Measurements from ENCODE around the gene KCNH3. TPM values are rescaled to one million over a fixed set of nuclear protein-coding genes. Genes with fewer than 3 reads are reported as not detected.

The KCNH3 gene
- total and polyA plus RNA-seq, 2 of the 4 experiments (the other 2 are of a cell fraction), result 0.10 TPM; not detected in 1

DNA sequence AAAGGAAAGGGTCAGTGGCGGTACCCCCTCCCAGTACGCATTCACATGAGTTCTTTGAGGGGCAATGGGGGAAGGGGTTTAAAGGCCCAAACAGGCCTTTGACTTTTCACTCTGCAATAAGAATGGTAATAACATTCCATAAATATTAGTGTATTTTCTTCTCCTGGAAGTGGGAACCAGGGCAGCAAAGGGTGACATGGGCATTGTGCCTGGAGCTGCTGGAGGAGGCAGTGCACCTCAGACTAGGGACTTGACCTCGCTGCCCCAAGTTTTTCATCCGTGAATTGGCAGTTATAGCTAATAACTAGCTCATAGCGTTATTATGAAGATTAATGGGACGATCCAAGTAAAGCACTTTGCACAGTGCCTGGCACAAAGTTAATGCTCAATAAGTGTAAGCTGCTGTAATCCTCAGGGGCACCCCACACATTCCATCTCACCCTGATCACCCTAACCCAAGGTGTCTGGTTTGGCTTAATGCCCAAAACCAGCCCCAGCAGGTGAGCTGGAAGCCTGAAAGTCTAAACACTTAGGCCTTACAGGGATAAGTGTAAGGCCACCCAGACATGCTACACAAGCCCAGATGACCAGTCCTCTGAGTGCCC is 2.8 kb upstream of the KCNH3 start:
- Histone ChIP-seq H3K23ac (ENCODE audit: low read depth, low read length) (no peak overlapping the region), H4K8ac (ENCODE audit: low read depth in 2 of 2, low read length in 2 of 2) (no peak overlapping the region), H3K18ac (ENCODE audit: low read depth, low read length) (no peak overlapping the region), H2BK5ac (ENCODE audit: low read depth, low read length, poor library complexity, severe bottlenecking) (no peak overlapping the region), H2BK15ac (ENCODE audit: low read depth, low read length) (no peak overlapping the region), H3K4me1 (ENCODE audit: control insufficient read depth, insufficient read depth, low read length) (0 out of 2 replicates have a peak, but pooled peaks cover 2% of the 10 kb centered on the region), H3K14ac (replicated peaks; ENCODE audit: low read depth, low read length) (no peak overlapping the region), H3K56ac (ENCODE audit: extremely low read depth, insufficient read depth, low read length) (no peak overlapping the region), H2BK120ac (ENCODE audit: low read depth, low read length) (no peak overlapping the region), H3K79me1 (ENCODE audit: low read depth in 1 of 2, low read length in 2 of 2) (no peaks in the 10 kb centered on the region), H3K4ac (ENCODE audit: low read depth, low read length) (no peak overlapping the region), H3K4me2 (ENCODE audit: low read depth, low read length) (no peak overlapping the region), H3K9ac (ENCODE audit: low read depth, low read length) (no peak overlapping the region), H2AFZ (replicated peaks; ENCODE audit: low read length, poor library complexity) (no peak overlapping the region), H3K9me1 (ENCODE audit: insufficient read depth, low read length) (no peaks in the 10 kb centered on the region), H4K91ac (ENCODE audit: insufficient read depth, low read depth, low read length) (no peak overlapping the region), H2BK20ac (ENCODE audit: low read depth, low read length) (no peak overlapping the region), H4K20me1 (ENCODE audit: insufficient read depth, low read length) (no peaks in the 10 kb centered on the region; the same call in 1 of the 2 replicates), H3K9me3 (ENCODE audit: control insufficient read depth, insufficient read depth, low read length) (no peaks in the 10 kb centered on the region), H2AK5ac (ENCODE audit: low read depth, low read length) (no peak overlapping the region), H3K27ac (ENCODE audit: insufficient read depth, low read length) (no peak overlapping the region), H4K5ac (ENCODE audit: low read depth, low read length) (no peak overlapping the region), H3K27me3 (ENCODE audit: control insufficient read depth, insufficient read depth, low read length) (peaks cover 36% of the 10 kb centered on the region), H3K4me3 (ENCODE audit: insufficient read depth, low read depth, low read length) (no peak overlapping the region), H2AK9ac (replicated peaks; ENCODE audit: low read depth, low read length, poor library complexity) (no peak overlapping the region), H3K36me3 (ENCODE audit: control insufficient read depth, insufficient read depth, low read length) (no peaks in the 10 kb centered on the region)
- no peak for TF ChIP-seq RCOR1 (IDR thresholded peaks at IDR 0.05; ENCODE audit: insufficient replicate concordance, low read length)
- TF ChIP-seq, protein P1, sequence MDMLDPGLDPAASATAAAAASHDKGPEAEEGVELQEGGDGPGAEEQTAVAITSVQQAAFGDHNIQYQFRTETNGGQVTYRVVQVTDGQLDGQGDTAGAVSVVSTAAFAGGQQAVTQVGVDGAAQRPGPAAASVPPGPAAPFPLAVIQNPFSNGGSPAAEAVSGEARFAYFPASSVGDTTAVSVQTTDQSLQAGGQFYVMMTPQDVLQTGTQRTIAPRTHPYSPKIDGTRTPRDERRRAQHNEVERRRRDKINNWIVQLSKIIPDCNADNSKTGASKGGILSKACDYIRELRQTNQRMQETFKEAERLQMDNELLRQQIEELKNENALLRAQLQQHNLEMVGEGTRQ (IDR thresholded peaks at IDR 0.05; ENCODE audit: low read depth, low read length), result no peak
- no peak for TF ChIP-seq MAFK (IDR thresholded peaks at IDR 0.05; ENCODE audit: low read depth, low read length)
- TF ChIP-seq CEBPB (IDR thresholded peaks at IDR 0.05; ENCODE audit: low read depth, low read length), result no peak
- TF ChIP-seq, protein P2, sequence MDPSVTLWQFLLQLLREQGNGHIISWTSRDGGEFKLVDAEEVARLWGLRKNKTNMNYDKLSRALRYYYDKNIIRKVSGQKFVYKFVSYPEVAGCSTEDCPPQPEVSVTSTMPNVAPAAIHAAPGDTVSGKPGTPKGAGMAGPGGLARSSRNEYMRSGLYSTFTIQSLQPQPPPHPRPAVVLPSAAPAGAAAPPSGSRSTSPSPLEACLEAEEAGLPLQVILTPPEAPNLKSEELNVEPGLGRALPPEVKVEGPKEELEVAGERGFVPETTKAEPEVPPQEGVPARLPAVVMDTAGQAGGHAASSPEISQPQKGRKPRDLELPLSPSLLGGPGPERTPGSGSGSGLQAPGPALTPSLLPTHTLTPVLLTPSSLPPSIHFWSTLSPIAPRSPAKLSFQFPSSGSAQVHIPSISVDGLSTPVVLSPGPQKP (IDR thresholded peaks at IDR 0.05; ENCODE audit: borderline replicate concordance, low read depth, low read length), result no peak
- no peak for TF ChIP-seq MAZ (IDR thresholded peaks at IDR 0.05; ENCODE audit: borderline replicate concordance, low read depth, low read length)
- TF ChIP-seq SMC3 (IDR thresholded peaks at IDR 0.05; ENCODE audit: low read depth, low read length), result no peak
- TF ChIP-seq POLR2A (IDR thresholded peaks at IDR 0.05; ENCODE audit: low read depth, low read length), result no peak
- no peak for TF ChIP-seq CHD1 (IDR thresholded peaks at IDR 0.05; ENCODE audit: low read depth, low read length)
- TF ChIP-seq FOS (IDR thresholded peaks at IDR 0.05; ENCODE audit: low read depth, low read length), result no peak
- TF ChIP-seq BHLHE40 (IDR thresholded peaks at IDR 0.05; ENCODE audit: low read depth, low read length), result no peak
- TF ChIP-seq MXI1 (IDR thresholded peaks at IDR 0.05; ENCODE audit: borderline replicate concordance, low read depth, low read length), result no peak
- TF ChIP-seq NFE2L2 (IDR thresholded peaks at IDR 0.05; ENCODE audit: low read depth, low read length), result no peak
- no peak for TF ChIP-seq RAD21 (IDR thresholded peaks at IDR 0.05; ENCODE audit: low read length)
- no peak for TF ChIP-seq RFX5 (IDR thresholded peaks at IDR 0.05; ENCODE audit: low read depth, low read length)
- TF ChIP-seq, protein P3, sequence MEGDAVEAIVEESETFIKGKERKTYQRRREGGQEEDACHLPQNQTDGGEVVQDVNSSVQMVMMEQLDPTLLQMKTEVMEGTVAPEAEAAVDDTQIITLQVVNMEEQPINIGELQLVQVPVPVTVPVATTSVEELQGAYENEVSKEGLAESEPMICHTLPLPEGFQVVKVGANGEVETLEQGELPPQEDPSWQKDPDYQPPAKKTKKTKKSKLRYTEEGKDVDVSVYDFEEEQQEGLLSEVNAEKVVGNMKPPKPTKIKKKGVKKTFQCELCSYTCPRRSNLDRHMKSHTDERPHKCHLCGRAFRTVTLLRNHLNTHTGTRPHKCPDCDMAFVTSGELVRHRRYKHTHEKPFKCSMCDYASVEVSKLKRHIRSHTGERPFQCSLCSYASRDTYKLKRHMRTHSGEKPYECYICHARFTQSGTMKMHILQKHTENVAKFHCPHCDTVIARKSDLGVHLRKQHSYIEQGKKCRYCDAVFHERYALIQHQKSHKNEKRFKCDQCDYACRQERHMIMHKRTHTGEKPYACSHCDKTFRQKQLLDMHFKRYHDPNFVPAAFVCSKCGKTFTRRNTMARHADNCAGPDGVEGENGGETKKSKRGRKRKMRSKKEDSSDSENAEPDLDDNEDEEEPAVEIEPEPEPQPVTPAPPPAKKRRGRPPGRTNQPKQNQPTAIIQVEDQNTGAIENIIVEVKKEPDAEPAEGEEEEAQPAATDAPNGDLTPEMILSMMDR (conservative IDR thresholded peaks at IDR 0.05; ENCODE audit: low read depth, low read length), result no peak
- in situ Hi-C loops (cut with MboI; ENCODE audit: low sequenced_read_pairs), result no loop called here
- intact Hi-C loops (cut with micrococcal nuclease), result no loop called here
- ChIA-PET CTCF (interaction anchor here (0.6 to 1.7 kb wide), 2 partner anchors 17 to 177 kb away, joined by 3 to 4 read pairs; no protein-coding TSS in a partner anchor), POLR2A (ENCODE audit: unreplicated experiment) (no interaction called here)
- ATAC-seq (ENCODE audit: low read depth) (no peak), DNase-seq (no peak)
- no TSS peak for BruUV-seq (replicated peaks)
- WGBS, 2 experiments (ENCODE audit: extremely low coverage in 2 of 2, insufficient read length in 1 of 2), result 92% methylated on average over 2 of the region's 6 CpGs; no CpG with 5 or more reads in 1 of the 2 experiments
- dilution Hi-C loops (cut with HindIII; ENCODE audit: low sequenced_read_pairs, unreplicated experiment), result no loop called here
